OCI-LY1 (cell line): Measurements from ENCODE around the gene AKAP8.

Source experiments
- H2AFZ ChIP-seq: fragments of 200-600 bp; sonication (generic), shearing (Covaris generic); 2 replicates; pipeline ENCODE4 v1.6.0; 2014; ENCODE audit warnings: antibody characterized with exemption, mild to moderate bottlenecking, low read length
- H3F3A ChIP-seq: fragments of 200-600 bp; sonication (generic), shearing (Covaris generic); 2 replicates; pipeline ENCODE4 v1.6.0; 2014; ENCODE audit warnings: mild to moderate bottlenecking, antibody characterized with exemption, low read length, moderate library complexity; ENCODE audit not compliant: insufficient read depth
- H3K27ac ChIP-seq: fragments of 200-600 bp; sonication (generic); 2 replicates; pipeline ENCODE4 v1.5.1; 2014; ENCODE audit warnings: low read length, mixed run types, mild to moderate bottlenecking, low read depth; ENCODE audit not compliant: poor library complexity, severe bottlenecking
- H3K27me3 ChIP-seq: fragments of 200-600 bp; sonication (generic); 2 replicates; pipeline ENCODE4 v1.6.0; 2014; ENCODE audit warnings: antibody characterized with exemption, mild to moderate bottlenecking, low read length, moderate library complexity; ENCODE audit not compliant: insufficient read depth
- H3K36me3 ChIP-seq: fragments of 200-600 bp; sonication (generic); 2 replicates; pipeline ENCODE4 v1.6.1; 2014; ENCODE audit warnings: mild to moderate bottlenecking, antibody characterized with exemption, low read length, moderate library complexity, mixed read lengths; ENCODE audit not compliant: insufficient read depth
- H3K4me1 ChIP-seq: fragments of 200-600 bp; sonication (generic); 2 replicates; pipeline ENCODE4 v1.5.1; 2014; ENCODE audit warnings: mild to moderate bottlenecking, low read length, moderate library complexity; ENCODE audit not compliant: insufficient read depth, severe bottlenecking
- H3K4me2 ChIP-seq: fragments of 200-600 bp; sonication (generic), shearing (Covaris generic); 2 replicates; pipeline ENCODE4 v1.6.1; 2014; ENCODE audit warnings: low read length
- H3K4me3 ChIP-seq: fragments of 200-600 bp; sonication (generic); 2 replicates; pipeline ENCODE4 v1.5.1; 2014; ENCODE audit warnings: low read length, low read depth, mild to moderate bottlenecking, mixed read lengths; ENCODE audit not compliant: poor library complexity, severe bottlenecking
- H3K79me2 ChIP-seq: fragments of 200-600 bp; shearing (Covaris generic); 2 replicates; pipeline ENCODE4 v1.6.1; 2016; ENCODE audit warnings: mixed run types, low read length, mixed read lengths; ENCODE audit not compliant: insufficient read depth
- H3K9ac ChIP-seq: fragments of 200-600 bp; sonication (generic), shearing (Covaris generic); 2 replicates; pipeline ENCODE4 v1.6.1; 2014; ENCODE audit warnings: mild to moderate bottlenecking, low read length, mixed read lengths
- H3K9me2 ChIP-seq: fragments of 200-600 bp; sonication (generic), shearing (Covaris generic); 2 replicates; pipeline ENCODE4 v1.6.1; 2014; ENCODE audit warnings: low read depth, mild to moderate bottlenecking, low read length, mixed read lengths
- H3K9me3 ChIP-seq: fragments of 200-600 bp; shearing (Covaris generic); 2 replicates; pipeline ENCODE4 v1.6.1; 2014; ENCODE audit warnings: low read length, mixed read lengths
- H4K20me1 ChIP-seq: fragments of 200-600 bp; sonication (generic), shearing (Covaris generic); 2 replicates; pipeline ENCODE4 v1.6.0; 2016; ENCODE audit warnings: mild to moderate bottlenecking, low read length; ENCODE audit not compliant: insufficient read depth
- CTCF ChIP-seq: fragments of 200-600 bp; sonication (generic), shearing (Covaris generic); IDR thresholded peaks from 2 replicates; pipeline ENCODE4 v1.5.1; 2017; ENCODE audit warnings: mild to moderate bottlenecking, antibody characterized with exemption, low read length, moderate library complexity, mixed read lengths
- EZH2 ChIP-seq: fragments of 200-600 bp; sonication (generic), shearing (Covaris generic); IDR thresholded peaks from 2 replicates; pipeline ENCODE4 v1.8.0; 2017; ENCODE audit warnings: borderline replicate concordance, mixed run types, mild to moderate bottlenecking, antibody characterized with exemption, low read length, moderate library complexity, mixed read lengths

The AKAP8 gene

GRCh38 chr19:15378534-15379082, 979 bp downstream of the AKAP8 start:
- Histone ChIP-seq H3K36me3 (peaks cover 29% of the 10 kb centered on the region), H3K4me1 (peaks cover 44% of the 10 kb centered on the region), H3K79me2 (peaks cover 51% of the 10 kb centered on the region), H3K9me2 (no peaks in the 10 kb centered on the region), H4K20me1 (no peaks in the 10 kb centered on the region), H3K27ac (peak overlapping the region; percentile 89), H2AFZ (no peak overlapping the region), H3K4me3 (peak overlapping the region; percentile 100), H3K9ac (peak overlapping the region; percentile 100), H3K9me3 (no peaks in the 10 kb centered on the region), H3F3A (peaks cover 5% of the 10 kb centered on the region; the same call in 1 of the 2 replicates), H3K27me3 (no peaks in the 10 kb centered on the region), H3K4me2 (peak overlapping the region; percentile 91)
- TF ChIP-seq EZH2 (no peak), CTCF (no peak)

- peaks cover 51% of the 10 kb centered on the region for H3K79me2 ChIP-seq
- H3K9me2 ChIP-seq, result no peaks in the 10 kb centered on the region
- H3K27me3 ChIP-seq, result no peaks in the 10 kb centered on the region
- H3K4me1 ChIP-seq, result peaks cover 28% of the 10 kb centered on the region
- H3F3A ChIP-seq, result no peaks in the 10 kb centered on the region
- no peak overlapping the region for H2AFZ ChIP-seq
- no peak overlapping the region for H3K4me3 ChIP-seq
- H3K9ac ChIP-seq, result no peak overlapping the region
- no peak overlapping the region for H3K27ac ChIP-seq
- H3K4me2 ChIP-seq, result no peak overlapping the region
- peaks cover 52% of the 10 kb centered on the region for H3K36me3 ChIP-seq
- H3K9me3 ChIP-seq, result no peaks in the 10 kb centered on the region
- TF ChIP-seq EZH2 (no peak), CTCF (no peak)
- no peaks in the 10 kb centered on the region for H4K20me1 ChIP-seq
These were observed 4.7 kb downstream of the AKAP8 start for GRCh38 chr19:15374796-15375440.

- Histone ChIP-seq H3K4me3 (no peak overlapping the region), H3K4me1 (peaks cover 28% of the 10 kb centered on the region), H3F3A (no peaks in the 10 kb centered on the region), H3K9me3 (no peaks in the 10 kb centered on the region), H3K27me3 (no peaks in the 10 kb centered on the region), H2AFZ (no peak overlapping the region), H3K4me2 (no peak overlapping the region), H3K27ac (no peak overlapping the region), H3K9ac (no peak overlapping the region), H4K20me1 (no peaks in the 10 kb centered on the region), H3K9me2 (no peaks in the 10 kb centered on the region), H3K36me3 (peaks cover 60% of the 10 kb centered on the region), H3K79me2 (peaks cover 51% of the 10 kb centered on the region)
- TF ChIP-seq CTCF (no peak), EZH2 (no peak)
These were observed 5.4 kb downstream of the AKAP8 start for GRCh38 chr19:15374105-15374651.
